ENCODE measurements around the gene DMPK.

DNA sequence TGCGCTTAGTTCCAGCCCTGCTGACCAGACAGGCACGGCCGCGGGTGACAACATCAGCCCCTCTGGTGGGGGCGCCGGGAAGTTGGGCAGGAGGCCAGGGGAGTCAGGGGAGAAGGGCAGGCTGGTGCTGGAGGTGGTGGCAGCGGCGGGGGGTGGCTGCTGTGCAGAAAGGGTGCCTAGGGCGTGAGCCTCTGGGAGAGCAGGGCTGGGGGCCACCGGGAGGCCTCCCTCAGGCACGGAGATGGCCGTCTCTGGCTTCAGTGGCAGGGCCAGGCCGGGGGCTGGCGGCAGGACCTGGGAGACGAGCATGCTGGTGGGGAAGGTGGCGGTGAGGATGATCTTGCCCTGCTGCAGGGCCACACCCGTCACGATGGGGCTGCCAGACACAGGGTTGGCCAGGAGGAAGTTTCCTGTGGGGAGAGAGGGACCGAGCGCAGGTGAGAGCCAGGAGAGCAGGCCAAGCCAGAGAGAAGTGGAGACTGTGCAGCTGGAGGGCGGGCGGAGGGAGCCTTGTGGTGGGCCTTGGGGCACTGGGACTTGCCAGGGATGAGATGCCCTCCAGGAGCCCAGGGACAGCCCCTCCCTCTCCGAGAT lies 16.5 kb downstream of the DMPK start:
- TF ChIP-seq EZH2 (IDR thresholded peaks at IDR 0.05) (no peak), POLR2AphosphoS5 (IDR thresholded peaks at IDR 0.05; ENCODE audit: borderline replicate concordance, low read depth, low read length) (no peak), FOXP2 (optimal IDR thresholded peaks at IDR 0.05; ENCODE audit: control extremely low read depth, extremely low read length, insufficient read depth) (no peak)

Measured in SK-N-MC (cell line).